Breast epithelium (tissue), 4 donors: Measurements from ENCODE around the gene RYR3. TPM values are rescaled to one million over a fixed set of nuclear protein-coding genes. Genes with fewer than 3 reads are reported as not detected.

Experiments used
- DNase-seq, 2 donors: peaks; one replicate each; pipeline ENCODE4 v3.0.0-alpha.2; 2019; ENCODE audit warnings: low spot score in 2 of 2
- H3K27ac ChIP-seq, 2 donors: fragments of 200-600 bp; sonication (generic) in 1 of 2; one replicate each; pipeline ENCODE4 v1.5.1; 2016 to 2019; ENCODE audit warnings: mild to moderate bottlenecking in 1 of 2
- H3K27me3 ChIP-seq, 2 donors: fragments of 200-600 bp; sonication (generic) in 1 of 2; one replicate each; pipeline versions ENCODE4 v1.5.1 to v1.6.0; 2017 to 2019; ENCODE audit warnings: control low read depth in 1 of 2, mild to moderate bottlenecking in 1 of 2
- H3K36me3 ChIP-seq: fragments of 200-600 bp; one replicate; pipeline ENCODE4 v1.5.1; 2019
- H3K4me1 ChIP-seq, 2 donors: fragments of 200-600 bp; sonication (generic); one replicate each; pipeline ENCODE4 v1.5.1; 2016 to 2019; ENCODE audit warnings: control low read depth in 1 of 2
- H3K4me3 ChIP-seq, 3 donors: fragments of 200-600 bp; sonication (generic); 1 replicate in 2 of 3; 2 replicates in 1 of 3; pipeline ENCODE4 v1.5.1; 2016 to 2019; ENCODE audit warnings: mild to moderate bottlenecking in 3 of 3, moderate library complexity in 2 of 3
- H3K9me3 ChIP-seq, 2 donors: fragments of 200-600 bp; sonication (generic) in 1 of 2; one replicate each; pipeline ENCODE4 v1.5.1; 2016 to 2019; ENCODE audit warnings: control low read depth in 1 of 2
- CTCF ChIP-seq, 3 donors: fragments of 450-650 bp; IDR thresholded peaks; one replicate each; pipeline ENCODE4 v1.5.1; 2016 to 2017; ENCODE audit warnings: antibody characterized with exemption in 3 of 3, mild to moderate bottlenecking in 3 of 3, moderate library complexity in 3 of 3
- POLR2A ChIP-seq: fragments of 450-650 bp; IDR thresholded peaks from one replicate; pipeline ENCODE4 v1.6.1; 2016; ENCODE audit warnings: antibody characterized with exemption, mild to moderate bottlenecking, moderate library complexity
- POLR2AphosphoS5 ChIP-seq, 3 donors: sonication (generic); formaldehyde crosslinking; IDR thresholded peaks; one replicate each; pipeline ENCODE4 v1.6.1; 2017; ENCODE audit warnings: antibody characterized with exemption in 3 of 3
- intact Hi-C: fragments of 100-400 bp; cut with DNase I; formaldehyde crosslinking; loops from one replicate; pipeline ENCODE4 v1.15.1; 2023; ENCODE audit warnings: low total_unique reads
- total RNA-seq, 3 donors: library from RNA; depleted of rRNA; stranded (reverse); fragments of >200 nt; gene quantifications; one replicate each; pipeline ENCODE4 v1.1.0, GENCODE V29; 2016

The RYR3 gene
- total RNA-seq, 3 donors from 2014 or later = 1.8 to 4.2 (median 2.6) TPM

- H3K27ac ChIP-seq = no peak overlapping the region
- H3K4me3 ChIP-seq = no peak overlapping the region
- no peaks in the 10 kb centered on the region for H3K36me3 ChIP-seq
- no peaks in the 10 kb centered on the region for H3K27me3 ChIP-seq
- no peaks in the 10 kb centered on the region for H3K4me1 ChIP-seq
- intact Hi-C loops = no loop called here
- H3K9me3 ChIP-seq = no peaks in the 10 kb centered on the region
- no peak for TF ChIP-seq CTCF (IDR thresholded peaks at IDR 0.05)
- no peak for TF ChIP-seq POLR2AphosphoS5 (IDR thresholded peaks at IDR 0.05)
- no peak for TF ChIP-seq POLR2A
- DNase-seq = no peak
Observed at GRCh38 chr15:33454996-33455395, 144.2 kb downstream of the RYR3 start.

- no peak for DNase-seq
- intact Hi-C loops = no loop called here
- no peak for TF ChIP-seq CTCF (IDR thresholded peaks at IDR 0.05)
- no peak overlapping the region for H3K4me3 ChIP-seq
- no peaks in the 10 kb centered on the region for H3K9me3 ChIP-seq
- no peaks in the 10 kb centered on the region for H3K36me3 ChIP-seq
- H3K4me1 ChIP-seq = no peaks in the 10 kb centered on the region
- no peaks in the 10 kb centered on the region for H3K27me3 ChIP-seq
- no peak overlapping the region for H3K27ac ChIP-seq
Observed at GRCh38 chr15:33458421-33458820, 147.7 kb downstream of the RYR3 start.

- intact Hi-C loops = no loop called here
- DNase-seq = no peak
- Histone ChIP-seq H3K4me1 (no peaks in the 10 kb centered on the region), H3K4me3 (no peak overlapping the region), H3K27me3 (no peaks in the 10 kb centered on the region), H3K36me3 (no peaks in the 10 kb centered on the region), H3K27ac (no peak overlapping the region), H3K9me3 (no peaks in the 10 kb centered on the region)
- no peak for TF ChIP-seq POLR2AphosphoS5 (IDR thresholded peaks at IDR 0.05)
- no peak for TF ChIP-seq CTCF (IDR thresholded peaks at IDR 0.05)
- no peak for TF ChIP-seq POLR2A
Observed at GRCh38 chr15:33460166-33460805, 149.5 kb downstream of the RYR3 start.

GRCh38 chr15:33461671-33462070 lies 150.9 kb downstream of the RYR3 start:
- Histone ChIP-seq H3K36me3 (no peaks in the 10 kb centered on the region), H3K9me3 (no peaks in the 10 kb centered on the region), H3K27ac (no peak overlapping the region), H3K4me3 (no peak overlapping the region), H3K4me1 (no peaks in the 10 kb centered on the region), H3K27me3 (no peaks in the 10 kb centered on the region)
- TF ChIP-seq POLR2AphosphoS5 (IDR thresholded peaks at IDR 0.05) (no peak), POLR2A (no peak), CTCF (IDR thresholded peaks at IDR 0.05) (no peak)
- no peak for DNase-seq
- intact Hi-C loops = no loop called here

GRCh38 chr15:33467146-33467815 lies 156.5 kb downstream of the RYR3 start:
- DNase-seq = no peak
- intact Hi-C loops = no loop called here
- Histone ChIP-seq H3K4me1 (no peaks in the 10 kb centered on the region), H3K4me3 (no peak overlapping the region), H3K9me3 (no peaks in the 10 kb centered on the region), H3K36me3 (no peaks in the 10 kb centered on the region), H3K27me3 (no peaks in the 10 kb centered on the region), H3K27ac (no peak overlapping the region)
- no peak for TF ChIP-seq POLR2AphosphoS5 (IDR thresholded peaks at IDR 0.05)
